Keratinocyte (primary cell): ENCODE results near the gene ADNP2. TPM values are rescaled to one million over a fixed set of nuclear protein-coding genes. Genes with fewer than 3 reads are reported as not detected.

Source experiments
- DNase-seq: peaks from one replicate; pipeline ENCODE4 v3.0.0-alpha.2; 2011; ENCODE audit warnings: low read depth, missing footprints, low spot score
- FAIRE-seq: peaks from 2 replicates; lab custom pipeline; 2011; peaks lifted over from hg19 to GRCh38; lab: Jason Lieb, UNC
- H2AFZ ChIP-seq: 2 replicates; pipeline ENCODE4 v1.6.0; 2012; ENCODE audit warnings: low read length, control low read depth, inconsistent platforms; ENCODE audit not compliant: control insufficient read depth
- H3K27ac ChIP-seq: 2 replicates; pipeline ENCODE4 v1.5.1; 2011; ENCODE audit warnings: low read length; ENCODE audit not compliant: control insufficient read depth, insufficient read depth
- H3K27me3 ChIP-seq: 3 replicates; pipeline ENCODE4 v1.6.0; 2011; ENCODE audit warnings: low read length; ENCODE audit not compliant: control insufficient read depth, insufficient read depth; ENCODE audit errors: extremely low read depth
- H3K36me3 ChIP-seq, 2 experiments: 2 replicates in 1 of 2; 3 replicates in 1 of 2; pipeline ENCODE4 v1.5.1; 2011; ENCODE audit warnings: low read length in 2 of 2, mild to moderate bottlenecking in 1 of 2; ENCODE audit not compliant: control insufficient read depth in 2 of 2, insufficient read depth in 2 of 2; ENCODE audit errors: extremely low read depth in 1 of 2
- H3K4me1 ChIP-seq: 3 replicates; pipeline ENCODE4 v1.5.1; 2011; ENCODE audit warnings: low read length; ENCODE audit not compliant: control insufficient read depth, insufficient read depth; ENCODE audit errors: extremely low read depth
- H3K4me2 ChIP-seq: 3 replicates; pipeline ENCODE4 v1.6.0; 2011; ENCODE audit warnings: low read depth, low read length; ENCODE audit not compliant: control insufficient read depth, insufficient read depth; ENCODE audit errors: extremely low read depth
- H3K4me3 ChIP-seq, 3 experiments: fragments of 200-600 bp in 1 of 3; sonication (generic) in 1 of 3; 2 replicates in 2 of 3; 3 replicates in 1 of 3; pipeline ENCODE4 v1.5.1; 2011 to 2016; ENCODE audit warnings: low read length in 3 of 3, mild to moderate bottlenecking in 3 of 3, control low read depth in 2 of 3, inconsistent platforms in 1 of 3, low read depth in 1 of 3, mixed read lengths in 1 of 3, mixed run types in 1 of 3, moderate library complexity in 1 of 3; ENCODE audit not compliant: control insufficient read depth in 2 of 3, insufficient read depth in 2 of 3; ENCODE audit errors: extremely low read depth in 1 of 3
- H3K79me2 ChIP-seq: 2 replicates; pipeline ENCODE4 v1.6.0; 2012; ENCODE audit warnings: low read length; ENCODE audit not compliant: control insufficient read depth, insufficient read depth
- H3K9ac ChIP-seq: 3 replicates; pipeline ENCODE4 v1.6.0; 2011; ENCODE audit warnings: low read length; ENCODE audit not compliant: control insufficient read depth, insufficient read depth; ENCODE audit errors: extremely low read depth
- H3K9me1 ChIP-seq: 3 replicates; pipeline ENCODE4 v1.6.0; 2011; ENCODE audit warnings: low read length; ENCODE audit not compliant: control insufficient read depth, insufficient read depth; ENCODE audit errors: extremely low read depth
- H3K9me3 ChIP-seq: 2 replicates; pipeline ENCODE4 v1.5.1; 2012; ENCODE audit warnings: low read depth, low read length; ENCODE audit not compliant: control insufficient read depth
- H4K20me1 ChIP-seq: 3 replicates; pipeline ENCODE4 v1.6.0; 2011; ENCODE audit warnings: low read length; ENCODE audit not compliant: control insufficient read depth, insufficient read depth; ENCODE audit errors: extremely low read depth
- EZH2 ChIP-seq: IDR thresholded peaks from one replicate; pipeline ENCODE4 v1.6.1; 2012; ENCODE audit warnings: inconsistent platforms, mild to moderate bottlenecking, low read length, moderate library complexity
- dilution Hi-C: fragments of 300-500 bp; cut with MboI; formaldehyde crosslinking; loops from one replicate; pipeline ENCODE4 v1.7.0; 2020; ENCODE audit warnings: low sequenced_read_pairs; ENCODE audit not compliant: extremely low pct_ligation_motif_present
- polyA plus RNA-seq, 5 experiments: library from polyadenylated mRNA; depleted of rRNA in 3 of 5; stranded (reverse) in 3 of 5; stranded (forward) in 1 of 5; unstranded in 1 of 5; fragments of >200 nt; gene quantifications; 1 replicate in 1 of 5; 2 replicates in 3 of 5; 3 replicates in 1 of 5; pipeline versions ENCODE4 v1.2.1 to v1.2.3, GENCODE V29; 2011 to 2012; ENCODE audit warnings: missing spikeins in 2 of 5, low read depth in 1 of 5, low replicate concordance in 1 of 5
- TF ChIP-seq, protein P1 (sequence below), 3 experiments: IDR thresholded peaks in 1 of 3; conservative IDR thresholded peaks in 1 of 3; optimal IDR thresholded peaks in 1 of 3; 2 replicates in 2 of 3; 3 replicates in 1 of 3; pipeline versions ENCODE3 to v1.5.1; 2011; ENCODE audit warnings: low read length in 3 of 3, mild to moderate bottlenecking in 3 of 3, moderate library complexity in 2 of 3, control low read depth in 1 of 3, inconsistent platforms in 1 of 3; ENCODE audit not compliant: insufficient read depth in 2 of 3; ENCODE audit errors: extremely low read depth in 1 of 3

The ADNP2 gene
- polyA plus RNA-seq, 1 donor (not counting 4 experiments of a cell fraction or from before 2014, with no cell fraction given), result 11.3 TPM

DNA sequence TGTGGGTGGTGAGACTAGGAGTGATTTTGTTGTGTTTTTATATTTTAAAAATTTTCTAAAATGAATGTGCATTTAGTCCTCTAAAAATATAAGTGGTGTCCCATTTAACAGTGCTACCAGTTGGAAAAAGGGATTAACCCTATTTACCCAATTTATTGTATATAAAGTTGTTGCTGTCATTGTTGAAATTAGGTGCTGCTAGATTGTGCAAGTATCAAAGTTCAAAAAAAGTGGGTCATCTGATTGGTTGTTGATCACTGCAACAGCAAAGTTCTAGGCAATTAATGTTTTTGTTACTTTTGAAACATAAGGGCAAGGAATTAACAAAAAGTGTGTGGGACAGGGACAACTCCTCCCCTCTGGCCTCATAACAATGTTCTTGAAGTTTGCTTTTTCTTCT is 40.6 kb downstream of the ADNP2 start:
- TF ChIP-seq, protein P1, sequence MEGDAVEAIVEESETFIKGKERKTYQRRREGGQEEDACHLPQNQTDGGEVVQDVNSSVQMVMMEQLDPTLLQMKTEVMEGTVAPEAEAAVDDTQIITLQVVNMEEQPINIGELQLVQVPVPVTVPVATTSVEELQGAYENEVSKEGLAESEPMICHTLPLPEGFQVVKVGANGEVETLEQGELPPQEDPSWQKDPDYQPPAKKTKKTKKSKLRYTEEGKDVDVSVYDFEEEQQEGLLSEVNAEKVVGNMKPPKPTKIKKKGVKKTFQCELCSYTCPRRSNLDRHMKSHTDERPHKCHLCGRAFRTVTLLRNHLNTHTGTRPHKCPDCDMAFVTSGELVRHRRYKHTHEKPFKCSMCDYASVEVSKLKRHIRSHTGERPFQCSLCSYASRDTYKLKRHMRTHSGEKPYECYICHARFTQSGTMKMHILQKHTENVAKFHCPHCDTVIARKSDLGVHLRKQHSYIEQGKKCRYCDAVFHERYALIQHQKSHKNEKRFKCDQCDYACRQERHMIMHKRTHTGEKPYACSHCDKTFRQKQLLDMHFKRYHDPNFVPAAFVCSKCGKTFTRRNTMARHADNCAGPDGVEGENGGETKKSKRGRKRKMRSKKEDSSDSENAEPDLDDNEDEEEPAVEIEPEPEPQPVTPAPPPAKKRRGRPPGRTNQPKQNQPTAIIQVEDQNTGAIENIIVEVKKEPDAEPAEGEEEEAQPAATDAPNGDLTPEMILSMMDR (optimal IDR thresholded peaks at IDR 0.05 in 1 of 3, IDR thresholded peaks at IDR 0.05 in 1 of 3, conservative IDR thresholded peaks at IDR 0.05 in 1 of 3; ENCODE audit: extremely low read depth in 1 of 3, insufficient read depth in 2 of 3, low read length in 3 of 3), result no peak
- TF ChIP-seq EZH2, result no peak
- Histone ChIP-seq H3K4me2 (no peak overlapping the region), H3K4me3 (no peak overlapping the region), H2AFZ (no peak overlapping the region), H3K27me3 (no peaks in the 10 kb centered on the region), H3K4me1 (peaks cover 13% of the 10 kb centered on the region), H3K27ac (no peak overlapping the region), H4K20me1 (no peaks in the 10 kb centered on the region), H3K9ac (no peak overlapping the region), H3K9me1 (peaks cover 2% of the 10 kb centered on the region), H3K9me3 (no peaks in the 10 kb centered on the region), H3K79me2 (no peaks in the 10 kb centered on the region), H3K36me3 (peaks cover 3 to 12% of the 10 kb centered on the region in 2 experiments)
- dilution Hi-C loops, result no loop called here
- DNase-seq (no peak), FAIRE-seq (no peak)

- Histone ChIP-seq H3K4me3 (no peak overlapping the region), H3K27ac (no peak overlapping the region), H3K36me3 (peaks cover 1 to 8% of the 10 kb centered on the region in 2 experiments), H2AFZ (no peak overlapping the region), H3K79me2 (no peaks in the 10 kb centered on the region), H3K9me3 (no peaks in the 10 kb centered on the region), H3K9ac (no peak overlapping the region), H3K4me1 (no peaks in the 10 kb centered on the region), H4K20me1 (peaks cover 2% of the 10 kb centered on the region), H3K27me3 (no peaks in the 10 kb centered on the region), H3K9me1 (peaks cover 2% of the 10 kb centered on the region), H3K4me2 (no peak overlapping the region)
- DNase-seq (no peak), FAIRE-seq (peak; percentile 49)
- TF ChIP-seq, protein P1 (optimal IDR thresholded peaks at IDR 0.05 in 1 of 3, IDR thresholded peaks at IDR 0.05 in 1 of 3, conservative IDR thresholded peaks at IDR 0.05 in 1 of 3; ENCODE audit: extremely low read depth in 1 of 3, insufficient read depth in 2 of 3, low read length in 3 of 3), result peak; percentile 61 to 67 (median 62)
- no peak for TF ChIP-seq EZH2
- dilution Hi-C loops, result no loop called here
Measured at GRCh38 chr18:80154293-80154692, 45.2 kb downstream of the ADNP2 start.
